Head of caudate nucleus (tissue), 42 donors: ENCODE results near the gene AANAT.

Experiments used
- DNase-seq, 42 donors: peaks; one replicate each; pipeline versions ENCODE4 v3.0.0 to v3.0.0-alpha.2; 2020 to 2021; ENCODE audit warnings: mixed read lengths in 7 of 42
- intact Hi-C: fragments of 100-400 bp; cut with DNase I; formaldehyde crosslinking; loops from one replicate; pipeline ENCODE4 v1.15.0; 2022

AANAT gene

GRCh38 chr17:76461765-76462555 is 5.4 kb upstream of the AANAT start:
- intact Hi-C loops, result no loop called here
- no peak for DNase-seq

GRCh38 chr17:76462556-76463290 is 4.7 kb upstream of the AANAT start:
- intact Hi-C loops, result no loop called here
- no peak for DNase-seq

- no peak for DNase-seq
Observed at GRCh38 chr17:76466775-76467130, 650 bp upstream of the AANAT start.

GRCh38 chr17:76467809-76468633 is 618 bp downstream of the AANAT start:
- intact Hi-C loops, result loop anchor here (2.0 kb wide), 1 partner anchor 39 kb away; no protein-coding TSS in a partner anchor
- DNase-seq, result no peak

More at GRCh38 chr17:76466775-76467130, 650 bp upstream of the AANAT start:
- intact Hi-C loops, result loop anchor here (2.0 kb wide), 1 partner anchor 40 kb away; no protein-coding TSS in a partner anchor

GRCh38 chr17:76468634-76469010 is 1.2 kb downstream of the AANAT start:
- DNase-seq, result no peak
- intact Hi-C loops, result no loop called here

- intact Hi-C loops, result no loop called here
- no peak for DNase-seq
Observed at GRCh38 chr17:76469076-76469990, 1.9 kb downstream of the AANAT start.

- DNase-seq, result no peak
- intact Hi-C loops, result no loop called here
Observed at GRCh38 chr17:76469991-76470739, 2.8 kb downstream of the AANAT start.

GRCh38 chr17:76471498-76472257 is 4.3 kb downstream of the AANAT start:
- intact Hi-C loops, result no loop called here
- DNase-seq, result no peak

GRCh38 chr17:76472258-76472645 is 4.8 kb downstream of the AANAT start:
- intact Hi-C loops, result no loop called here
- no peak for DNase-seq

- no peak for DNase-seq
- intact Hi-C loops, result no loop called here
Observed at GRCh38 chr17:76472726-76473125, 5.3 kb downstream of the AANAT start.

GRCh38 chr17:76473541-76473985 is 6.2 kb downstream of the AANAT start:
- no peak for DNase-seq

GRCh38 chr17:76474238-76474637 is 6.8 kb downstream of the AANAT start:
- intact Hi-C loops, result no loop called here

More at GRCh38 chr17:76473541-76473985, 6.2 kb downstream of the AANAT start:
- intact Hi-C loops, result no loop called here

GRCh38 chr17:76474894-76475293 is 7.5 kb downstream of the AANAT start:
- DNase-seq, result no peak
- intact Hi-C loops, result no loop called here

More at GRCh38 chr17:76474238-76474637, 6.8 kb downstream of the AANAT start:
- DNase-seq, result no peak

- intact Hi-C loops, result no loop called here
Observed at GRCh38 chr17:76475302-76475701, 7.9 kb downstream of the AANAT start.

GRCh38 chr17:76476736-76477135 is 9.3 kb downstream of the AANAT start:
- intact Hi-C loops, result no loop called here
- DNase-seq, result no peak

More at GRCh38 chr17:76475302-76475701, 7.9 kb downstream of the AANAT start:
- no peak for DNase-seq

GRCh38 chr17:76477576-76477975 is 10.2 kb downstream of the AANAT start:
- intact Hi-C loops, result no loop called here
- DNase-seq, result no peak

GRCh38 chr17:76478097-76478496 is 10.7 kb downstream of the AANAT start:
- intact Hi-C loops, result no loop called here

More at GRCh38 chr17:76478097-76478496, 10.7 kb downstream of the AANAT start:
- DNase-seq, result no peak
